ENCODE results near the gene CCPG1.
A peak's percentile ranks its signal among the peaks of the same experiment; 100 is the strongest.

The CCPG1 gene

DNA sequence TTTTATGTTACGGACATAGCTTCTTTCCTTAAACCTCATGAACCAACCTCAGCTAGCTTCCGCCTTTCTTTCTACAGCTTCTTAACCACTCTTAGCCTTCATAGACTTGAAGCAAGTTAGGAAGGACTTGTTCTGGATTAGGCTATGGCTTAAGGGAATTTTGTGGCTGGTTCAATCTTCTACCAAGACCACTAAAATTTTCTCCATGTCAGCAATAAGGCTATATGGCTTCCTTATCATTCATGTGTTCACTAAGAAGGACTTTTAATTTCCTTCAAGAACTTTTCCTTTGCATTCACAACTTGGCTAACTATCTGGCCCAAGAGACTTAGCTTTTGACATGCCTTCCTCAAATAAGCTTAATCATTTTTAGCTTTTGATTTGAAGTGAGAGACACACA is 24.5 kb downstream of the CCPG1 start:
- DNase-seq: no peak

DNA sequence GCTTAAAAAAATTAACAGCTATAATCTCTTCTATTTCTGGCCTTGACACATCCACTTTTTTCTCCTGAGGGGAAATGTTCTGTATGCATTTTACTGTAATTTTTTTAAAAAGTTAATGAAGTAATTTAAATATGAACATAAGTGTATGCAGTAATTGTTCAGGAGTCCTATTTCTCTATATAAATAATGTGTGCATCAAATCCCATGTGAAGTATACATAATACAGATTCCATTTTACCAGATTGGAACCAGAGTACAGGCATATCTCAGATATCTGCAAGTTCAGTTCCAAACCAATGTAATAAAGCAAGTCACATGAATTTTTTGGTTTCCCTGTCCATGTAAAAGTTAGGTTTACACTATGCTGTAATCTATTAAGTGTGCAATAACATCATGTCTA is 26.6 kb downstream of the CCPG1 start:
- no peak for DNase-seq

GRCh38 chr15:55379095-55379494 is 29.1 kb downstream of the CCPG1 start:
- no peak for DNase-seq

GRCh38 chr15:55372701-55373440 is 35.3 kb downstream of the CCPG1 start:
- no peak for DNase-seq

GRCh38 chr15:55366981-55367380 is 41.2 kb downstream of the CCPG1 start:
- DNase-seq: no peak

DNA sequence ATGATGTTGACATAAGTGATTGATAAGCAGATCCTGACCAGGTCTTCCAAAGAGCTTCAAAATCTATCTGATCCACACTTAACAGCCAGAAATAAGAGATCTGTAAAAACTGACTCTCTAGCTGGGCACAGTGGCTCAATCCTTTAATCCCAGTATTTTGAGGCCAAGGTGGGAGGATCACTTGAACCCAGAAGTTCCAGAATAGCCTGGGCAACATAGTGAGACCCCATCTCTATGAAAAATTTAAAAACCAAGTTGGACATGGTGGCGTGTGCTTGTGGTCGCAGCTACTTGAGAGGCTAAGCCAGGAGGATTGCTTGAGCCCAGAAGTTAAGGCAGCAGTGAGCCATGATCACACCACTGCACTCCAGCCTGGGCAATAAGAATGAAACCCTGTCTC is 45.5 kb downstream of the CCPG1 start:
- DNase-seq: no peak

DNA sequence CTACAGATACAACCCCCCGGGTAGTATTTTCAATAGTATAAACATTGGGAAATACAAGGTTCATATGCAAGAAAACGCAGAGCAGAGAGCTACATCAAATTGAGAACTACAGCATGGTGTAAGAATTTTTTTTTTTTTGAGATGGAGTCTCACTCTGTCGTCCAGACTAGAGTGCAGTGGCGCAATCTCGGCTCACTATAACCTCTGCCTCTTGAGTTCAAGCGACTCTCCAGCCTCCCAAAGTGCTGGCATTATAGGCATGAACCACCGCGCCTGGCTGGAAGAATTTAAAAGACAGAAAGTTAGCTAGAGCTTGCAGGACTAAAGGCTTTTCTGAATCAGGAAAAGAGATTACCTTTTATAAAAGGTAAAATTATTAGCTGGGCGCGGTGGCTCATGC is 47.1 kb downstream of the CCPG1 start:
- no peak for DNase-seq

DNA sequence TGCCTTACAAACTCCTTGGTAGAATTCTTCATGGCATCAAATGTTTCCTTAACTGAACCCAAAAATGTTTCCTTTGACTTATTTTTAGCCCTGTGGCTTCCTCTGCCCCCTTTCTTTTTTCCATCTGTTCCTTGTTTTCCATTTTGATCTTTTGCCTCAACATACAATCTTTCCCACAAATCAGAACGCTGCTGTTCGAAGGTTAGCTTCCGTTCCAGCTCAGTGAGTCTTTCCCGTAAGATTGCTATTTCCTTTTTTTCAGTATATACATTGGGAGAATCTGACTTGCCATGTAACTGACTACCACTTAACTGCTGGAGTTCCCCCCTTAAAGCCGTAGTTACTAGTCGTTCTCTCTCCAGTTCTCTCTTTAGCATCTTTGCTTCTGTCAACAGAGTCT is 47.9 kb downstream of the CCPG1 start:
- no peak for DNase-seq

- no peak for DNase-seq
These were observed 49.7 kb downstream of the CCPG1 start for GRCh38 chr15:55358471-55358870.

GRCh38 chr15:55357774-55358173 is 50.4 kb downstream of the CCPG1 start:
- DNase-seq: no peak

- no peak for DNase-seq
These were observed 51.1 kb downstream of the CCPG1 start for GRCh38 chr15:55356985-55357585.

DNA sequence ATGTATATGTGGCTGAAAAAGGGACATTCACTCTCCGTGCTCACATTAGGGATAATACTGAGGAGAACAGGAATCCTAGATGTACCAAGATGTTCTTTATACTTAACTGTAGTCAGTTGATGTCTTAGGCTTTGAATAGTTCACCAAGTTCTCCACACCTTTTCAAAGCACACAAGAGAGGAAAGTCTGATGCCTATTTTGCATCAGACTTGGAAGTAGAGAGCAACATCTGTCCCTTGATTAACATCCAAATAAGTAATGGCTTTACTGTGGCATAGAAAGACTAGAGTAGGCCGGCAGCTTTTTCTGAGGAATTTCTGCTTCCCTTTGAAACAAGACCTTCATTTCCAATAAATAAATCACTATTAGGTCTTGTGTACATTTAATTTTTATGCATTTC is 55.1 kb downstream of the CCPG1 start:
- no peak for DNase-seq

DNA sequence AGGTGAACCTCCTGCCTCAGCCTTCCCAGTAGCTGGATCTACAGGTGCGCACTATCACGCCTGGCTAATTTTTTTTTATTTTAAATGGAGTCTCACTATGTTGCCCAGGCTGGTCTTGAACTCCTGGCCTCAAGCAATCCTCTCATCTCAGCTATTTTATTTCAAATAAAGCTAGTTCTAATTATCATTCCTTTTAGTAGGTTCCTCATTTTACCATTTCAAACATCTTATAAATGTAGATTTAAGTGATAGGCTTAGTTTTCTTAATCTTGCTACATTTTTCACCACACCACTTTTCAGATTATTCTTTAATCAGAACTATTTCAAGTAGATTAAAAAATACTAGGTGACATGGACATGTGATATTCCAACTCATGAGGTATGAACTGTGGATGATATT is 58.9 kb downstream of the CCPG1 start:
- DNase-seq: no peak

GRCh38 chr15:55348281-55348778 is 59.8 kb downstream of the CCPG1 start:
- no peak for DNase-seq

- DNase-seq: no peak
These were observed 64.0 kb downstream of the CCPG1 start for GRCh38 chr15:55344206-55344605.

DNA sequence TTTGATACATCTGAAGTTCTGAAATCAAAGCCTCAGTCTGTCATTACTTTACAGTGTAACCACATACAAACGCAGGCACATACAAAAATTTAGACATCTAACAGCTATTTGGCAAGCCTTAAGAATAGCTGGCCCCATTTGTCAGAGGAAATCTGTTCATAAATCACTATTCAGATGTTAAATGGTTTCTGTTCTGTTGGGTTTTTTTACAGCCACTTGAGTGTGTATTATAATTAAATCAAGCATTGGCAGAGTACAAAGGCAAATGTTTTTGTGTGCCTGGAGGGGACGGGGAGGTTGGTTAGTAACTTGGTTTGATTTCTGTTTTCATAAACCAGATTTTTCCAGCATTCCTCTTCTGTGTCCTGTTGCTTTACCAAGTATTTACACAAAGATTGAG is 65.0 kb downstream of the CCPG1 start:
- no peak for DNase-seq

- no peak for DNase-seq
These were observed 71.0 kb downstream of the CCPG1 start for GRCh38 chr15:55337160-55337559.

- DNase-seq: no peak
These were observed 73.2 kb downstream of the CCPG1 start for GRCh38 chr15:55334997-55335396.

- DNase-seq: no peak
These were observed 73.8 kb downstream of the CCPG1 start for GRCh38 chr15:55334371-55334770.

GRCh38 chr15:55327387-55327786 is 80.8 kb downstream of the CCPG1 start:
- no peak for DNase-seq

- no peak for DNase-seq
These were observed 85.7 kb downstream of the CCPG1 start for GRCh38 chr15:55322467-55322866.

DNA sequence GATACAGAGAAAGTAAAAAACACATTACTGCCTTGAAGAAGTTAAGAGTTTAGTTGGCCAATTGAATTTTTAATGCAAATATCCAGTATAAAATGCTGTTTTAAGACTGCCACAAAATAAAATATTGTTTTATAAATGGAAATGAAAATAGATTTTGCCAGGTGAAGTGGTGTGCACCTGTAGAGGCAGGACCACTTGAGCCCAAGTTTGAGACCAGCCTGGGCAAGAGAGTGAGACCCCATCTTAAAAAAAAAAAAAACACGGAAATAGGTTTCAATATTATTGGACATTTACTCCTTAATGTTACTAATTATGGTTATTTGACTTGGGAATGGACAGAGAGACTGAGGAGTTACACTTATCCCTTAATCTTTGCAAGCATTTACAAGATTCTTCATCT is 87.2 kb downstream of the CCPG1 start:
- DNase-seq: no peak

GRCh38 chr15:55320238-55320550 is 88.0 kb downstream of the CCPG1 start:
- no peak for DNase-seq

GRCh38 chr15:55319537-55320237 is 88.5 kb downstream of the CCPG1 start:
- peak in 1 of 2 donors; percentile 15 for DNase-seq

Measured in CD4-positive, alpha-beta T cell treated with Interleukin-1 beta for 1 hour (primary cell).